DMS114 treated with DMSO at 0.1 percent for 48 hours (cell line): Measurements from ENCODE around the gene NUP54.

Experiments used
- DNase-seq: peaks from one replicate; lab custom pipeline; 2025; ENCODE audit not compliant: unreplicated experiment; lab: John Stamatoyannopoulos, UW

The NUP54 gene, protein sequence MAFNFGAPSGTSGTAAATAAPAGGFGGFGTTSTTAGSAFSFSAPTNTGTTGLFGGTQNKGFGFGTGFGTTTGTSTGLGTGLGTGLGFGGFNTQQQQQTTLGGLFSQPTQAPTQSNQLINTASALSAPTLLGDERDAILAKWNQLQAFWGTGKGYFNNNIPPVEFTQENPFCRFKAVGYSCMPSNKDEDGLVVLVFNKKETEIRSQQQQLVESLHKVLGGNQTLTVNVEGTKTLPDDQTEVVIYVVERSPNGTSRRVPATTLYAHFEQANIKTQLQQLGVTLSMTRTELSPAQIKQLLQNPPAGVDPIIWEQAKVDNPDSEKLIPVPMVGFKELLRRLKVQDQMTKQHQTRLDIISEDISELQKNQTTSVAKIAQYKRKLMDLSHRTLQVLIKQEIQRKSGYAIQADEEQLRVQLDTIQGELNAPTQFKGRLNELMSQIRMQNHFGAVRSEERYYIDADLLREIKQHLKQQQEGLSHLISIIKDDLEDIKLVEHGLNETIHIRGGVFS

DNA sequence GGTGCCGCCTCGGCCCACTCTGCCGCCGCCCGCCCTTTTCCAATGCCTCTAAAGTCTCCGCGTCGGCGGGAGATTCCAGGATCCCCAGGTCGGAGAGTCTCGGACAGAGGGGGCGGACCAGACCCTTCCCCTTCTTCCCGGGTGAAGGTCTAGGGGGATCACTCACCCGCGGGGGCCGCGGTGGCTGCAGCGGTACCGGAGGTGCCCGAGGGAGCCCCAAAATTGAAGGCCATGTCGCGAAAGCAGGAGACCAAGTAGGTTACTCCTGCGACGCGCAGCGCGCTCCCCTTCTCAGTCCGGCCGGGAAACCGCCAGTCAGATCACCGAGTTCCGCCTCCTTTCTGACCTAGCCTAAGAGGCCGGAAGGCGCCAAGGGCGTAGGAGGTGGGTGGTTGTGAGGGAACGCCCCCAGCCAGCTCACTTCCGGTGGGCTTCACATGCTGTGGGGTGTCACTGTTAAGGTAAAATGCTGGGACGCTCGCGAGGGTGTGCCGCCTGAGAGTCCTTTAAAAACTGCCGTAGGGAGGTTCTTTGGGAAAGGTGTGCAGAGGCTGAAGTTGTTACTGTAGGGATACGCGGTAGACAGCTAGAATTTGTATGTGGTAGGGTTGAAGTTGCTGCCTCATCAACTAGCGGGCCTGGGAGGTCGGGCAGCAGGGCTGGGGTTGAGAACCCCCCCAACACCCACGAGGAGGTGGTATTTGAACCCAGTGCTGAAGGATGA lies at the start of gene NUP54:
Gene NUP54, minus strand, starts transcription at position 256 of the 724 bp plus-strand sequence. Its CDS starts 23 bp downstream, at position 233.
- DNase-seq, result peak; percentile 56

DNA sequence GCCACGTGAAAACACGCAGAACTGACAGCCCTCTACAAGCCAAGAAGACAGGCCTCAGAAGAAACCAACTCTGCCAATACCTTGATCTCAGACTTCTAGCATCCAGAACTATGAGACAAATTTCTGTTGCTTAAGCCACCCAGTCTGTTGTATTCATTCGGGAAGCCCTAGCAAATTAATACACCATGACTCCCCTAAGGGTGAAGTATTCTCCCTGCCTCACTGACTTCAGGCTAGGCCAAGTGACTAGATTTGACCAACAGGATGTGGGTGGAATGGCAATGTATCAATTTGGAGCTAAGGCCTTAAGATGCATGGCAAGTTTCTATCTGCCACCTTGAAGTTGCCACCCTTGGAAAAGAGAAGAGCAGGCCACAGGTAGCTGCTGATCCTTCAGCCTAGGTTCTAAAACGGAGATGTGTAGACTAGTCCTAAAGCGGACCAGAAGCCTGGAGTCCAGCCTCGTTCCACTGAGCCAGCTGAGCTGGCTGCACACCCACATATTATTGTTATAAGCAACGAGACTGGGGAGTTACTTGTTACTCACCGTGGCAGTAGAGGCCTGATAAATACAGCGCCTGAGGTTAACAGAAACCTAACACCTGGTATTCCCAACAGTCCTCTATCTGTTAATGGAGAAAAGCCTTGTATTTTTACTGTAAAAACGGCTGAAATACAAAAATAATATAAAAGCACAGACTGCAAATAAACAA lies 49.0 kb upstream of the NUP54 start:
- no peak for DNase-seq

DNA sequence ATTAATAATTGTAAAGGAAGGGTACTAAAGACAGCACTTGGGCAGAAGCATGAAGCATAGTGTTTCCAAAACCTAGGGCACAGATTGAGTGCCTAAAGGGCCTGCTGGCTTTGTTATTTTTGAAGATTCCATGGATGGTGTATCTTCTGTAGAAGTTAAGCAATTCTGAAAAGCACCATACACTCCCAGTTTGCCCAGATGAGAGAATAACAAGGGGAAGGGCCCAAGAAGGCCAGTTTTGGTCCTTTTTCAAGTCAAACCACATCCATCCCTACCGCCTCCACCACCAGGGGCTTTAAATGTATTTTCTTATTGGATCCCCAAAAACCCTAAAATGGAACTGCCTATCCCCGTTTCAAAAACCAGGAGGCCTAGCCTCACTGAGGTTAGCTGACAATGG lies 48.2 kb upstream of the NUP54 start:
- DNase-seq, result no peak

DNA sequence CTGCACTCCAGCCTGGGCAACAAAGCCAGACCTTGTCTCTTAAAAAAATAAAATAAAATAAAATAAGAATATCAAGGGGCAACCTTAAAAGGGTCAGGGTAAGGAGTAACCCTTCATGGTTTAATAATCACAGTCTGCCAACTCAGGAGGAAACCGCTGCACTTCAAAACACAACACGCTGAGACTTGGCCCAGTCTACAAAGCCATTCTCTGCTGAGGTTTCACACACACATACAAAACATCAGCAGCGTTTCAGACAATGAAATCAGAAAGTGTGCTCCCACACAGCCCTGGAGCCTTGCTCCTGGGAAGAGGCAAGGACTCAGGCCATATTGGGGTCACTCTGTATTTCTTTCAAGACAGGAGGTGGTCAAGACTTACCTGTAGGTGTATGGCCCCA lies 47.1 kb upstream of the NUP54 start:
- DNase-seq, result no peak

DNA sequence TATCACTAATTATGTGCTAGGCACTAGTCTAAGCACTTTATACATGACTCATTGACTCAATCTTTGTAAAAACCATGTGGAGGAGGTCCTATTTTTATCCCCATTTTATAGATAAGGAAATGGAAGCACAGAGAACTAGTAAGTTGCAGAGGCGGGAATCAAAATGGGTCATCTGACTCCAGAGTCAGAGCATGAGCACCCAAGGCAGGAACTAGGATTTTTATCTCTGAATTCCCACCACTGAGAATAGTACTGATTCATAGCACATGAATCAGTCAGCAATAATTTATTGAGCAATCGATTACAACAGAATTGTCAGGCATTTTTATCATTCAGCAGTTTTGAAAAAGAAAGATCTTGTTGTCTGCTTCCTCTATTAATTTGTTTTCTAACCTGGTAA lies 46.1 kb upstream of the NUP54 start:
- DNase-seq, result no peak

DNA sequence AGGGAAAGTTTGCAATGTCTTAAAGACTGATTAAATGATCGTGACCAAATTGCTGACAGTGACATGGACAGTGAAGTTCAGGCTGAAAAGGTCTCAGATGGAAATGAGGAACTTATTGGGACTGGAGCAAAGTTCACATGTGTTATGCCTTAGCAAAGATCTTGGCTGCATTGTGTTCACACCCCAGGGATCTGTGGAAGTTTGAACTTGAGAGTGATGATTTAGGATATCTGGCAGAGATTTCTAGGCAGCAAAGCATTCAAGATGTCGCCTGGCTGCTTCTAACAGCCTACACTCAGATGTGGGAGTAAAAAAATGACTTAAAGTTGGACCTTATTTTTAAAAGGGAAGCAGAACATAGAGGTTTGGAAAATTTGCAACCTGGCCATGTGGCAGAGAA lies 44.0 kb upstream of the NUP54 start:
- no peak for DNase-seq

DNA sequence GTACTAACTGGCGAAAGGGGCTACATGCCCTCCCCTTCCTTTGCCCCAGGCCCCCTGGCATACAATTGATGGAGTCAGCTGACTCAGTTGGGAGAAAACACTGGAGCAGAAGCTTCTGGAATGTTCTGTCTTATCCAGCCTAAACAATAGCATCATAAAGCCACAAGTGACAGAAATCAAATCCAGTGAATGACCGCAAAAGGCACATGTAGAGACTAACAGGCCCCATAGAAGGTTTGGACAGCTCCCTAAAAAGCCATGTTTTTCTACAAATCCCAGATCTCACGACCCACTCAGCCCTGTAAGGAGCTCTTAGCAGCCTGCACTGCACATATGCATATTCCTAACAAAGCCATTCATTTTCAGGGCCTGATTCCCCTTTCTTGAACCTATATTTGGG lies 40.4 kb upstream of the NUP54 start:
- DNase-seq, result no peak

DNA sequence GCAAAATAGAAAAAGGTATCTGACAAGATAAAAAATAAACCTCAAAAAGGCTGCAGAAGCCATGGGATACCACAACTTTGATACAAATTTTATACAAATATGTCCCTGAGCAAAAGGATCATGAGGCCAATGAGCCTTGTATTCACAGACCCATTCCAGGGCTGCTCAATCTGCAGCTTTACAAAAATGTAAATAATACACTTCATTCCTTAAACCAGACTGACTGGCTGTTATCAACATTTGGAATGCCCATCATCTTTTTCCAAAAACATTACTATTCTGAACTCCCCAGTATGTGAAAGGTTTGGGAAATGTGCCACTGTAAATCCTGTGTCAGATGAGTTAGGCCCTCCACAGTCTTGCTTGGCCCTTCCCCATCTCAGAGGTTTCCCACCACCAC lies 40.0 kb upstream of the NUP54 start:
- no peak for DNase-seq

DNA sequence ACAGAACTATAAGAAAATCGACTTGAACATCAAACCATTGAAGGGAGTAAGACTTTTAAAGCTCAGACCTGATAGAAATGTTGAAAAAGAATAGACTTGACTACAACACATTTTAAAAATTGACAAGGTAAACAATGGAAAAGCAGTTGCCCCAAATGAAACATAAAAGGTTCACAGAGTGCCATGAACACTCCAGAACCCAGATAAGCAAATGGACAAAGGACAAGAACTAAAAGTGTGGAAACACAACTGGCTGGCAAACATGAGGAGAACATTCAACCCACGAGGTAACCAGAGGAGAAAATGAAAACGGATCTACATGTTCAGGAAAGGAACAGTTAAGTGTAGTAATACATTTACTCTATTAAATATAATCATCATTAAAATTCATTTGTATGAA lies 39.0 kb upstream of the NUP54 start:
- DNase-seq, result no peak

DNA sequence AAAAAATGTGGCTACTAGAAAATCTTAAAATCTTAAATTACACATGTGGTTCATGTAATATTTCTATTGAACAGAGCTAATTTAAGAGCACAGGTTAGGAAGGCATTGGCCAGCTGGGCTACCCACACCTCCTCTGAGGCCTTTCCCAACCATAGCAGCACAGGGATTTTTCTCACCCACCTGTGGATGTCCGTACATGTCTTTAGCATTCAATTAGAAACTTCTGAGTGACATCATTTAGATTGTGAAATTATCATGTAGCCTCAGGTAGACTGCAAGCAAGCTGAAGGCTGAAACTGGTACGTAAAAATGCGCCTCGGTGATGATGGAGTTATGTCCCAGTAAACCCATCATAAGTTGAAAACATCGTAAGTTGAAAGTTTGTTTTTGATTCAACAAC lies 34.3 kb upstream of the NUP54 start:
- no peak for DNase-seq

DNA sequence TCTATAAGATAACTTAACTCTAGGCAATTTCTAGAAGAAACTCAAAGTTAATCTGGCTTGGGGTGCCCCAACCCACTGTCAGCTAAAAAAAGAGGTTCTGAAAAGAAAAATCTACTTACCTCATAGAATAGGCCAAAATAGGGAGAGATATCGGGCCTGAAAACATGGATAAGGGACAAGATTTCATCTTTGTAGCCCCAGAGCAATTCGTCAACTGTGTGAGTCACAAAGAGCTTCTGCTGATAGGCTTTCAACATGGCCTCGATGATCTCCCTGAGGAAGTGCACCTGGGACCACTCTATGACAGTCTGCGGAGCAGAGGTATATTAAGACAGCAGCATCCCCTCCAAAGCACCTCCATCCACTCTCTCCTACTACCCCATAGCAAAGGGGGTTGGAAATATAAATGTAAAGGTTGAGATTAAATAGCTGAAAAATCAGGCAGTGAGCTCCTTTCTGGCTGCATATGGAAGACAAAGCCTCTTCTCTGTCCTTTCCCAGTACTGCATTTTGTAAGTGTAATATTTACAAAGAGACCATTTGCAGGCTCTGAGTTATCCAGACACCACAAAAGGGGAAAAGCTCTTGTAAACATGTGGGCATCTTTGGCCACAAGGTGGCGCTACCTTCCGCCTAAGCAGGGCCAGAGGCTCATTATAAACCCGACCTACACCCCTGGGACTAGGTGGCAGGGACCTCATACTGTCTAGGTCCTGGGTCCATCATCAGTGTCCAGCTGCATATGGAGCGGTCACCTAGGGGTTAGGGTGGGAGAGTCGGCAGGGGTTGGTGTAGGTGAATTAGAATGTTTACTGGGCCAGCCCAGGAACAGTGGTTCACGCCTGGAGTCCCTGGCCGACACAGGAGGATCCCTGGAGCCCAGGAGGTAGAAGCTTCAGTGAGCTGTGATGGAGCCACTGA lies 31.5 kb upstream of the NUP54 start:
- peak; percentile 23 for DNase-seq

DNA sequence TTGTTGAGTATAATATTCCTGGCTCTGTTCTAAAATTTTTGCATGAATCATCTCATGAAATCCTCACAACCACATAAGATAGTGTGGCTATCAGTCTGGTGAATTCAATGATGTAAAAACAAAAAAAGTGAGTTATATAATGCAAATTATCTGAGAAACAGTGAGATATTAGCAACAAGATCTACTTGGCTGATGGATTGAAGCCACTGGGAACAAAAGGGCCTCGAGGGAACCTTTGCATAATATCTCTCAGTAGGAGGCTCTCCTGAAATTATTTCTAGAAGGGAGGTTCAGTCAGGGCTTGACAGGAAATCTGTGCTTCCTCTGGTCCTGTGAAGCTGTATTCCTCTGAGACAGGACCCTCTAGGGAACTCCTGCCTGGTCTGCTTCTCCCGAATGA lies 30.1 kb upstream of the NUP54 start:
- DNase-seq, result no peak

DNA sequence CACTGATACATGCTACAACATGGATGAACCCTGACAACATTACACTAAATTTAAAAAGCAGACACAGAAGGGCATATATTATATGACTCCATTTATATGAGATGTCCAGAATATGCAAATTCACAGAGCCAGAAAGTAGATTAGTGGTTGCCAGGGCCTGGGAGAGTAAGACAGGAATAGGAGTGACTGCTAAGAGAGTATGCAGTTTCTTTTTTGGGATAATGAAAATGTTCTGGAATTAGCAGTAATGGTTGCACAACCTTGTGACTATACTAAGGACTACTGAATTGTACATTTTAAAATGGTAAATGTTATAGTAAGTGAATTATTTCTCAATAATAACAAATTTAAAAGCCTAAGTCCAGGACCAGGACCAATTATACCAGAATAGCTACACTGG lies 29.5 kb upstream of the NUP54 start:
- no peak for DNase-seq

DNA sequence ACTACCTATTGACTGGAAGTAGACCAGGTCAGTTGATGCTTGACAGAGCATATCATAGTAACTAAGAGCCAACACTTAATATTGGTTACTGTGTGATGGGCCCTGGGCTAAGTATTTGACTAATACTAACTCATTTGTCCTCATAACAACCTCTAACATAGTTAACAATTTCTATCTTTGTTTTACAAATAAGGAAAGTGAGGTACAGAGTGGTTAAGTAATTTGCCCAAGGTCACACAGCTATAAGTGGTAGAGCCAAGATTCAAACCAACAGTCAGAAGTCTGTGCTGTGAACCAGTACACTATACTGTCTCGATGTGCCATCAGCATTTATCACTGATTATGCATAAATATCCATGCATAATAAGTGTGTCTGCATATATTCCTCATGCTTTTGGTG lies 27.1 kb upstream of the NUP54 start:
- DNase-seq, result no peak

DNA sequence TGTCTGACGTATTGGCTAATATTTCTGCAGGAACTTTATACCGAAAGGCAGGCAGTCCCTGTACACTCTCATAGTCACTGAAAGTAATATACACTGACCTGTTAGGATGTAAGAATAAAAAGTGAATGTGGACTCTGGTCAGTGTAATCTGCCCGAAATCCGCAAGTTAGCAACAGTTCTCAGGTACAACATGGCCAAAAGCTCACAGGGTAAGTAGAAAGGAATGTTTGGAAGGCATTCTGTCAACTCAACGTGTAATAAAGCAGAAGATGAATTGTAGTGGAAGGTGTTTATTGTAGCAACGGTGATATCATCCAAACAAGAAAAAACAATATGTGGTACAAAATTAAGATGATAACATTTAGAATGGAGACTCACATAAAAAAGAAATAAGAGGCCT lies 26.0 kb upstream of the NUP54 start:
- no peak for DNase-seq

DNA sequence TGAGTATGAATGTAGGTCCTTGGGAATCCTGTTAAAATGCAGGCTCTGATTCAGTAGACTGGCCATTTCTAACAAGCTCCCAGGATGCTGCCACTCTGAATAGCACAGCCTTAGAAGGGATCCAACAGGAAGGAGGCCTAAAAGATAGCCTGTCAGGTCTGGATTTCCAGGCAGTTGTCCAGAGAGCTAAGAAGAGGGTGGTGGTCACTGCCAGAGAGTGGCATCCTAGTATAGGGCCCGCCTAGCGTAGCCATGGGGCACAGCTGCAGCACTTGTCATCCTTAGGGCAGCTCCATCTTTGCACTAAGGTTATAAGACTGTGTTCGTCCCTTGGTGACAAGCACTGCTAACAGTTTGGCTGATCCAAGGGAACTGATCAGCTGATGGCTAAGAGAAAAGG lies 20.5 kb upstream of the NUP54 start:
- DNase-seq, result no peak

DNA sequence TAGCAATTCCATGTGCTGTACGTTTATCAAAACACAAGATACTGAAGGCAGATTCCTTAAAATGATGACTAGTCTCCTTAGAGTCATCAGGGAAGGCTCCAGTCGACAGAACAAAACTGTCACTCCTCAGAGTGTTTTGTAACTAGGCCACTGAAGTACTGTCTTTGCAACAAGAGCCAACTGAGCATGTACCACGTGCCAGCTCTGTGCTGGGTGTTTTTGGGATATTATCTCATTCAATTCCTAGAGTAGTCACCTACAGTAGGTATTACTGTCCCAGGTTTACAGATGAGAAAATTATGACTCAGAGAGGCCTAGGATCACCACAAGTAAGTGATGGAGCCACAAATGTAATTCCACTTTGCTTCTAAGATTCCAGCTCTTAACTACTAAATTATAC lies 18.3 kb upstream of the NUP54 start:
- no peak for DNase-seq

DNA sequence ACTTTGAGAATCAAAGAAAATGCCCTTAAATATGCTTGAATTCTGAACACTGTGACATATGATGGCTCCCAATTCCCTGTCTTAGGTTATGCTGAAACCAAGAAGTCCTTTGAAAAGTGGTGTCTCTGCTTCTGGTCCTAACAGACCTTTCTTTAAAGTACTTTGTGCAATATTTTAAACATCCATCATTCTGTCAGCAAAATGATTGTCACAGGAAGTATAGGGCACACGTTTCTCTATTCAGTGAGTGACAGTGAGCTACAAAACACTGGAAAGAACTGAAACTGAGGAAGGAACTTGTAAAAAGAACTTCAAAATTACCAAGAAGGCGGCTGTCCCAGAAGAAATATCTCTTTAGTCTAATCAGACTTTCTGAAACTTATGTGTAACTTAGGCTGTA lies 12.2 kb upstream of the NUP54 start:
- no peak for DNase-seq

DNA sequence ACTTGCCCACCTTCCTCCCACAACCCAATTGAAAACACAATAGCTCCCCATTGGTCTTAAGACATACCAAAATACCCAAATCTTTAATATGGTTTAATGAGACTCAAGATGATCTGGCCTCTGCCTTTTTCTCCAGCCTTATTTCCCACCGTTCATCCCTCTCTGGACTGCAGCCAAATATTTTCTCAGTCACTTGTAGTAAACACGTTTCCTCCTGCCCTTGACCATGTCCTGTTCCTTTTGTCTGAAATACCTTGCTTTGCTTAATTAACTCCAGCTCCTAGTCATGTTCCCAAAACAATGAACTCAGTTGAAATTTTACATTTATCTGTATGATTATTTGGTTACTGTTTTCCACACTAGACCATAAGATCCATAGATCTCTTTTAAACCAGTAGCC lies 8.4 kb upstream of the NUP54 start:
- no peak for DNase-seq

DNA sequence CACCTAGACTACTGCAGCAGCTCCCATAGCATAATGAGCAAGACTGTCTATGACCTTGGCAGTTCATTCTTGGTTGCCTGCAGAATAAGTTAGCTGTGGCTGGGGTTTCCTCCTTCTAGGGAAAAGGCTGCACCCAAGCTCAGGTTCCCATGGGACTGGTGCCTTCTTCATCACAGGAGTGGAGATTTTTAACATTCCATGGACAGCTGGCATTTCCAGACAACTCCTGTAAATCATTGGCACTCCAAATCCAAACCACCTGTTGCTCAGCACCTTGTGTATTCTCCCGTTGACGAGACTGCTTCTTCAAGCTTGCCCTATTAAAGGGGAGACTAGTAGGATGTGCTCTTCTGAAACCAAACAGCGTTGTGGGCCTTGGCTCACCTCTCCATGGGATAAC lies 7.8 kb upstream of the NUP54 start:
- DNase-seq, result no peak

DNA sequence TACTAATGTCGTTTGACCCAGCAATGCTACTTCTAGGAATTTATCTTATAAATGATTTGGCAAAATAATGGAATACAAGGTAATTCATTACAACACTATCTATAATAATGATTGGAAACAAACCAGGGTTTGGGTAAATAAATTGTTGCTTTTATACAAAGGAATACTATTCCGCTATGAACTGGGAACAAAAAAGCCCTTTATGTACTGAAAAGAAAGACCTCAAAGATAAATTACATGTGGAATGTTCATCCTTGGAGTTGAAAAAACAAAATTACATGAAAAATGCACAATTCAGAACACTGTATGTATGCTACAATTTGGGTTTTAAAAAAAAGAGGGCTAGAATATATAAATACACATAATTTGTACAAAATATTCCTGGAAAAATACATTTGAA lies 5.2 kb upstream of the NUP54 start:
- DNase-seq, result no peak
